ENCODE results near the gene PRKCQ.
"Not testable (repeated sequence)": the region's sequence is repeated elsewhere in the genome, so short reads cannot be mapped to it uniquely, and the experiment has no call there.

PRKCQ gene

GRCh38 chr10:6486309-6486708 is 93.8 kb downstream of the PRKCQ start:
- DNase-seq: no peak

- DNase-seq: no peak
Measured at GRCh38 chr10:6482737-6483357, 97.2 kb downstream of the PRKCQ start.

- DNase-seq: no peak
Measured at GRCh38 chr10:6478722-6479121, 101.4 kb downstream of the PRKCQ start.

- no peak for DNase-seq
Measured at GRCh38 chr10:6476989-6477388, 103.1 kb downstream of the PRKCQ start.

DNA sequence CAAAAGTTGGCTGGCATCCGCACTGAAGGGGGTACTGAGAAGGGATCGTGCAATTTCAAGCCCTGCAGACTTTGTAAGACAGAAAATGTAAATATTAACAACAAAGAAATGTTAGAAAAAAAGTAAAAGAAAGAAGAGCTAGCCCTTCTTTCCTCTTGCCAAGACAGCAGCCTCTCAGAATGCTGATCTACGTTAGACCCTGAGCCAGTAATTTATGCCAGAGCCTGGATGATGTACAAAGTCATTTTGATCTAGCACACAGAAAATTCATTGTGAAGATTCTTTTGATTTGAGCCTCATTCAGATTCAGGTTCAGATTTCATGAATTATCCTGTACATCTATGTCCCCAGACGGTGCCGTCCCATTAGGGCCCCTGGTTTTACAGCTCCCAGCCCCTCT is 105.2 kb downstream of the PRKCQ start:
- no peak for DNase-seq

GRCh38 chr10:6473901-6474370 is 106.1 kb downstream of the PRKCQ start:
- DNase-seq: peak; percentile 89

DNA sequence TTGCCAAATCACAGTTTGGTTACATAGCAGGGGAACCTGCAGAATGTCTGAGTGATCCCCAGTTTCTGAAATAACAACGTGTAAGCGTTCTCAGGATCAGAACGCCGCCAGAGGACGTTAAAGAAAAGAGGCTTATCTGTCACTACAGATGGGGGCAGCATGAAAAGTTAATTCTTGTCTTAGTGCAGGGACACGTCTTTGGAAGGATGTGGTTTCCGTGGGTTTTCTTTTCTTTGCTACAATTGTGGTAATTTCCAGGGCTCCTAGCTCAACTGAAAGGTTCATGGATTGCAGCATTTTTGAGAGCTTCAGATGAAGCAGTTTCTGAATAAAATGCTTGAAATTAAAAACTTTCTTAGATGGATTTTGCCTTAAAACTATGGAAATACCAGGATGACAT is 106.6 kb downstream of the PRKCQ start:
- DNase-seq: peak; percentile 99

- DNase-seq: not testable (repeated sequence)
Measured at GRCh38 chr10:6472710-6473005, 107.4 kb downstream of the PRKCQ start.

DNA sequence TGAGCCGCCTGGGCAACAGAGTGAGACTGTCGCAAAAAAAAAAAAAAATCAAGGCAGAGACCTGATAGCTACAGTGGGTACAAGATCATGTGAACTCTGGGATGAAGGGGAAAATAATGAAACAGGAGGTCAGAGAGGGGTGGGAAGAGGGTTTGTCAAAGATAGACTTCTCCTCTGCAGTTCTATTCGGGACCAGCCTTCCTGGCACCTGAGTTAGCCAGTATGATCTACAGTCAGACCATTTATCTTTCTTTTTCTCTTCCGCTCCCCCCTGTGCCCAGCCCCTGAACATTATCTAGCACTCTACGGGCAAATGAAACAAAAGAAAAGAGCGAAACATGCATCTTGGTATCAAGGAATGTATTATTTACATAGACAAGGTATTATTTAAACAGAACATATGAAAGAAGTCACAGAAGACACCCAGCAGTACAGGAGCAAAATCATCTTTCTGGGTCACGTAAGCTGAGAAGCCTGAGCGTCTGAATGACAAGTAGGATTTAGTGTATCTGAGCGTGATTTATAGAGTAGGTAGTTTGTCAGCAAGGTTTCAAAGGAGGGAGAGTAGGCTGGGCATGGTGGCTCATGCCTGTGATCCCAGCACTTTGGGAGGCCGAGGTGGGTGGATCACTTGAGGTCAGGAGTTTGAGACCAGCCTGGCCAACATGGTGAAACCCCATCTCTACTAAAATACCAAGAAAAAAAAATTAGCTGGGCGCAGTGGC is 109.0 kb downstream of the PRKCQ start:
- DNase-seq: no peak

GRCh38 chr10:6469661-6470060 is 110.4 kb downstream of the PRKCQ start:
- DNase-seq: no peak

DNA sequence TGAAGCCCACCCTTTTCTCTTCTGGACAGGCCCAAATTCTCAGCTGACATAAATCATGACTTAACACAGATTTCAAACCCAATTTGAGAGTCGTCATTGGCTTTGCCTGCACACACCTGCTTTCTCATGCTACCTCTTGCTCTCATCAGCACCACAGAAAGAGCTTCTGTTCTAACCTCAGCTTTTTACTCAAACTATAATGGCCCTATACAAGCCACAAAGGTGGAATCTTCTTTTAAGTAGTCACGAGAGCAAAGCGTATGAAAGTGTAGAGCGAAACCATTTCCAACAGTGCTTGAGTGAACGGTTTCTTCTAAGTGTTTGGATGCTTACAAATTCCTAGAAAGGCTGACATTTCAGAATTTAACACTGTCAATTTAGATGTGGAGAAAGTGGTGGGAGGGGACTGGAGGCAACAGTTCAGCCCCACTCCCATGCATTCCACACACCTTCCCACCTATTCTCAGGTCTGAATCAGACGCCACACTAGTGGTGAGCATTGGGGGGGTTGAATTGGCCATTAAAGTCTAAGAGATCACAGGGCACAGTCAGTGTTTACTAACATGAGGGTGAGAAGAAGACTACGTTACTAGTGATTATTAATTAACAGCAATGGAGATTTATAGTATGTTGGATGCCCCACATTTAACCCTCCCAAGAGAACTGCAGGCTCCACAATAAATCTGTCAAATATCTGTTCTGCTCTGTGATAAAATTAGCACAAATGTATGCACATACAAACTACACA is 114.0 kb downstream of the PRKCQ start:
- DNase-seq: no peak

DNA sequence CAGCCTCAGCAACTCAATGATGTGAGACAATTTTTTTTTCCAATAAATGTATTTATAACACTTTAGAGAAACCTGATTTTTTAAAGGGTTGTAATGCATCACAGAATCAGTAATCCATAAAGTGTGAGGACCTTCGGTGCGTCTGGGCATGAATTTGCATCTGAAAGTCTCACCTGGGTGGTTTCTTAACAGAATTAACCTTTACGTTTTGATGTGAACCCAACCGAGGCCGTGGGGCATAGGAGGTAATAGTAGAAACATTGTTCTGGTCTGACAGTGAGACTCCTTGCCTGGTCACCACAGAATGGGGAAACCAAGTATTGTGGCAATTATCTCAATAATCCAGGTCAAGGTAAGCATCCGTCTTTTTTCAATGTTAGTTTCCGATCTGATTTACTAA is 114.6 kb downstream of the PRKCQ start:
- no peak for DNase-seq

DNA sequence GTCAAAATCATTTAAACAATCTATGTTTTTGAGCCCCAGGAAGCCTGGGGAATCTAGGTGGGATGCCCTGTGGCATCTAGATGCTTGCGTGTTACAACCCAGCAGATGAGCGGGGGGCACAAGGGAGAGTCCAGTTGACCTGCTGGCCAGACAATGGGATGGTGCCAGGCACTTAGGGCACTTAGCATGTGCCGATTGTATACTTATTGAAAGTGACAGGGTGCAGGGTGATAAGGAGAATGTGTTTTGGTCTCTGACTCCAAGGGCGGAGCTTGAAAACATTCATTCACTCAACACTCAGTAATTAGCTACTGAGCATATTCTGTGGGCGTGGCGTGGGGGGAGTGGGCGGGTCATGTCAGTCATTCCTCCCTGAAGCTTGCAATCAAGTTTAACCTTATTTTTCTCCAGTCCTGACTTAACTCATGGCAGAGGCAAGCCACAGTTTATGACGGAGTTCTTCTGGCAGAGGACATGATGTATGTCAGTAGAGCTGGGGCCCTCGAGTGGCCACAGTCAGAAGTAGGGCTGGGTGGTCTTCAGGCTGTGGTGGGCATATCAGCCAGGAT is 115.1 kb downstream of the PRKCQ start:
- peak; percentile 68 for DNase-seq

DNA sequence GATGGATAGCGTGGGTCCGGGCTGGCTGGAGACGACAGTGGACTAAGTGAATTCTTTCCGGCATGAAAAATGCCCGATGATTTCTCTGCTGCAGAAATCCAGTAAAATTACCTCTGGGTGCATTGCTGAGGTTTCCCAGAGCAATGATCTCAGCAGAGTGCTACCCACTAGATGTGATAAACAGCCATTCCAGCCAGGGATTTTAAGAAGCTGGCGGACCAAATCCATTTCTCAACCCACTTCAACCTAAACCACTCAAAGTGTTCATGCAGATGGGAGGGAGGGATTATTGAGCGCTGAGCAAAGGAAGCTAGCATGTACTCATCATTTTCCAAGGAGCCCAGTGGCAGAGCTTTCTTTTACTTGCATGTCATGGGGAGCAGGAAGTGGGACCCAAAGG is 116.7 kb downstream of the PRKCQ start:
- DNase-seq: no peak

DNA sequence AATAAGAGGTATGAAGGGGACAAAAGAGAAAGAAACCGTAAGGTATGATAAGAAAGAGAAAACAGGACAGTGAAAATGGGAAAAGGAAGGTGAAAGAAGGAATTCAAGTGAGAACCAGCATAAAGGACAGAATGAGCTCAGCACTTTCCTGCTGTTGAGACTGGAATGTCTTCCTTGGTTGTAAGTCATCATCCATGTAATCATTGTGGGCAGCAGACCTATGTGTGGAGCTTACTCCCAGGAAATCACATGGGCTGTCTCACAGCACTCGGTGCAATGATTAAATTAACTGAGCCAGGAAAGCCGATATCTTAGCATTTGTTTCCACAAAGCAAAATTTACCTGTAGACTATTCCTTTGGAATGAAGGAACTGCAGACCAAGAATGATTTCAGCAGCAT is 118.1 kb downstream of the PRKCQ start:
- no peak for DNase-seq

DNA sequence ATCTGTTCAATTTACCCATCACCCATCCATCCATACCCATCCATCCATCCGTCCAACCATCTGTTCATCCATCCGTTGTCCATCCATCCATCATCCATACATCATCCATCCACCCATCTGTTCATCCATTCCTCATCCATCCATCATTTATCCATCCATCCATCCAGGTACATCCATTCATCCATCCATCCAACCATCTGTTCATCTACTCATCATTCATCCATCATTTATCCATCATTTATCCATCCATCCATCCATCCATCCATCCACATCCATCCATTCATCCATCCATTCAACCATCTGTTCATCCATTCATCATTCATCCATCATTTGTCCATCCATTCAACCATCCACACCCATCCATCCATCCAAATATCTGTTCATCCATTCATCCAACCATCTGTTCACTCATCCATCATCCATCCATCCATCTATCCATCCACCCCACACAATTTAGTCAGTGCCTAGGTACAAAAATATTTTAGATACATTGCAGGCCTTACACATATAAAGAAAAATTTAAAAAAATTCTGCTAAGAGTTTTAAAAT is 119.1 kb downstream of the PRKCQ start:
- no peak for DNase-seq

DNA sequence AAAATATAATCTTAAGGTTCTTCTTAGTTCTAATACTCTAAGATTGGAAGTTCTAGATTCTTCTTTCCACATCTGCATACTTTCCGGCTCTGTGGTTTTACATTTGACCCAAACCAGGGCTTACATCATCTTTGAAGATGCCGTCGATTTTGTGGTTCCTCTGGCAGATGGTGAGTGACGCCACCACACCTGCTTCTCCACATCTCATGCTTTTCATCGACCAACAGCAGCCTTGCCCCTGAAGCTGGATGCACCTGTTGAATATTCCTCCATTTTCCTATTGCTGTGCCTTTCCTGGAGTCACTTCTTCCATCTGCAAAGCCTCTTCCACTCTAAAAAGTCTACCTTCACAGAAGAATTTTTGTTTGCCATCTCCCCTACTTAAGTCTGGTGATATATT is 121.3 kb downstream of the PRKCQ start:
- no peak for DNase-seq

GRCh38 chr10:6457376-6457775 is 122.7 kb downstream of the PRKCQ start:
- no peak for DNase-seq

GRCh38 chr10:6456067-6456466 is 124.0 kb downstream of the PRKCQ start:
- no peak for DNase-seq

DNA sequence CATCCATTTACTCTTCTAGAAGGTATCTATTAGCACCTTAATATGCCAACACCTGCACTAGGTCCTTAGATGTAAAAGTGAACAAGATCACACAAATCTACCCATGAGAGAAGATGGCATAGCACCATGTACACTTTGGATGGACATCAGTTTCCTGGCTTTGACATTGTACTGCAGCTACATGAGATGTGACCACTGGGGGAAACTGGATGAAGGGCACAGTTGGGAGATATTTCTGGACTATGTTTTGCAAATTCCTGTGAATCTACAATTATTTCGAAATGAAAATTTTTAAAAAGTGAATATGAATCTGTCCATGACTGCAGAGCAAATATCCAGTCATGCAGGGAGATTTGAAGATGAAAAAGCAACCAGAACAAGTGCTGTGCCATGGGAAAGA is 124.5 kb downstream of the PRKCQ start:
- no peak for DNase-seq

GRCh38 chr10:6446711-6447110 is 133.4 kb downstream of the PRKCQ start:
- peak; percentile 56 for DNase-seq

- peak; percentile 89 for DNase-seq
Measured at GRCh38 chr10:6445671-6446316, 134.3 kb downstream of the PRKCQ start.

- DNase-seq: not testable (repeated sequence)
Measured at GRCh38 chr10:6439875-6440274, 140.2 kb downstream of the PRKCQ start.
